OCI-LY7 (cell line): Measurements from ENCODE around the gene ASAP3.

Experiments used
- EZH2phosphoT487 ChIP-seq: fragments of 200-600 bp; sonication (generic); IDR thresholded peaks from 2 replicates; pipeline ENCODE4 v1.6.1; 2018; ENCODE audit warnings: low read depth, borderline replicate concordance, mild to moderate bottlenecking, mixed run types, antibody characterized with exemption, low read length, moderate library complexity, mixed read lengths
- TF ChIP-seq, protein P1 (sequence below): fragments of 200-600 bp; sonication (generic); conservative IDR thresholded peaks from 2 replicates; pipeline ENCODE4 v1.5.1; 2014; ENCODE audit warnings: mild to moderate bottlenecking, antibody characterized with exemption, low read length, moderate library complexity, mixed read lengths

DNA sequence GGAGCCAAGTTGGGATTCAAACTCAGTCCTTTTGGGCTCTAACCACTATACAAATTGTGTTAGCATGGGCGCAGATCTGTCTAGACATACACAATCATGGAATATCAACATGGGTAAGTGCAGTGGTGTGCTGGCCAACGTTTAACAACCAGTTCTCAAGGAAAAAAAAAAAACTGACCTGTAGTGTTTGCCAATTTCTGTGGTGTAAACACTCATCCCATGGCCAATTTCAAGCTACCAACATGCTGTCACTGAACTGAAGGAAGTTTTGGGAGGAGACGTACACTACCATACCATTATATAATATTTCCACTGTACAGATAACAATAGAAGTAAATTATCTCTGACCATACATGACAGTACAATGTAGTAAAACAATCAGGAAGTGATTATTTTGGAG, 62.6 kb downstream of the ASAP3 start:
- TF ChIP-seq, protein P1, sequence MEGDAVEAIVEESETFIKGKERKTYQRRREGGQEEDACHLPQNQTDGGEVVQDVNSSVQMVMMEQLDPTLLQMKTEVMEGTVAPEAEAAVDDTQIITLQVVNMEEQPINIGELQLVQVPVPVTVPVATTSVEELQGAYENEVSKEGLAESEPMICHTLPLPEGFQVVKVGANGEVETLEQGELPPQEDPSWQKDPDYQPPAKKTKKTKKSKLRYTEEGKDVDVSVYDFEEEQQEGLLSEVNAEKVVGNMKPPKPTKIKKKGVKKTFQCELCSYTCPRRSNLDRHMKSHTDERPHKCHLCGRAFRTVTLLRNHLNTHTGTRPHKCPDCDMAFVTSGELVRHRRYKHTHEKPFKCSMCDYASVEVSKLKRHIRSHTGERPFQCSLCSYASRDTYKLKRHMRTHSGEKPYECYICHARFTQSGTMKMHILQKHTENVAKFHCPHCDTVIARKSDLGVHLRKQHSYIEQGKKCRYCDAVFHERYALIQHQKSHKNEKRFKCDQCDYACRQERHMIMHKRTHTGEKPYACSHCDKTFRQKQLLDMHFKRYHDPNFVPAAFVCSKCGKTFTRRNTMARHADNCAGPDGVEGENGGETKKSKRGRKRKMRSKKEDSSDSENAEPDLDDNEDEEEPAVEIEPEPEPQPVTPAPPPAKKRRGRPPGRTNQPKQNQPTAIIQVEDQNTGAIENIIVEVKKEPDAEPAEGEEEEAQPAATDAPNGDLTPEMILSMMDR: no peak
- TF ChIP-seq EZH2phosphoT487: no peak
